Measurements from ENCODE around the gene DEFB119.

DEFB119 gene

GRCh38 chr20:31330893-31331292, 59.5 kb downstream of the DEFB119 start:
- no peak for TF ChIP-seq GATA3 (IDR thresholded peaks at IDR 0.05; ENCODE audit: low read depth, low read length)
- no peak for TF ChIP-seq GATA2 (IDR thresholded peaks at IDR 0.05; ENCODE audit: low read depth, low read length)

Measured in SH-SY5Y (cell line).